Measurements from ENCODE around the gene UBAC2.

GRCh38 chr13:99257291-99257690 is 56.6 kb downstream of the UBAC2 start:
- TF ChIP-seq, protein P1, sequence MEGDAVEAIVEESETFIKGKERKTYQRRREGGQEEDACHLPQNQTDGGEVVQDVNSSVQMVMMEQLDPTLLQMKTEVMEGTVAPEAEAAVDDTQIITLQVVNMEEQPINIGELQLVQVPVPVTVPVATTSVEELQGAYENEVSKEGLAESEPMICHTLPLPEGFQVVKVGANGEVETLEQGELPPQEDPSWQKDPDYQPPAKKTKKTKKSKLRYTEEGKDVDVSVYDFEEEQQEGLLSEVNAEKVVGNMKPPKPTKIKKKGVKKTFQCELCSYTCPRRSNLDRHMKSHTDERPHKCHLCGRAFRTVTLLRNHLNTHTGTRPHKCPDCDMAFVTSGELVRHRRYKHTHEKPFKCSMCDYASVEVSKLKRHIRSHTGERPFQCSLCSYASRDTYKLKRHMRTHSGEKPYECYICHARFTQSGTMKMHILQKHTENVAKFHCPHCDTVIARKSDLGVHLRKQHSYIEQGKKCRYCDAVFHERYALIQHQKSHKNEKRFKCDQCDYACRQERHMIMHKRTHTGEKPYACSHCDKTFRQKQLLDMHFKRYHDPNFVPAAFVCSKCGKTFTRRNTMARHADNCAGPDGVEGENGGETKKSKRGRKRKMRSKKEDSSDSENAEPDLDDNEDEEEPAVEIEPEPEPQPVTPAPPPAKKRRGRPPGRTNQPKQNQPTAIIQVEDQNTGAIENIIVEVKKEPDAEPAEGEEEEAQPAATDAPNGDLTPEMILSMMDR (conservative IDR thresholded peaks at IDR 0.05 in 1 of 2, IDR thresholded peaks at IDR 0.05 in 1 of 2; ENCODE audit: low read depth in 1 of 2, low read length in 2 of 2): no peak
- TF ChIP-seq EZH2 (IDR thresholded peaks at IDR 0.05; ENCODE audit: low read length, missing control alignments): no peak

Data from fibroblast of lung (primary cell).